Endothelial cell (in vitro differentiated cells): Measurements from ENCODE around the gene NCBP1. TPM values are rescaled to one million over a fixed set of nuclear protein-coding genes. Genes with fewer than 3 reads are reported as not detected.

Source experiments
- DNase-seq: peaks from one replicate; pipeline ENCODE4 v3.0.0; 2021; ENCODE audit warnings: low spot score
- H3K27ac Mint-ChIP-seq: one replicate; pipeline ENCODE4 v1.8.0; 2021; ENCODE audit warnings: mixed read lengths, inconsistent platforms; ENCODE audit not compliant: unreplicated experiment
- H3K27me3 Mint-ChIP-seq: one replicate; pipeline ENCODE4 v1.8.0; 2021; ENCODE audit warnings: mild to moderate bottlenecking, moderate library complexity, mixed read lengths, inconsistent platforms; ENCODE audit not compliant: unreplicated experiment
- H3K36me3 Mint-ChIP-seq: one replicate; pipeline ENCODE4 v1.8.0; 2021; ENCODE audit warnings: mild to moderate bottlenecking, low read depth, mixed read lengths, inconsistent platforms; ENCODE audit not compliant: unreplicated experiment
- H3K4me1 Mint-ChIP-seq: one replicate; pipeline ENCODE4 v1.8.0; 2021; ENCODE audit warnings: mild to moderate bottlenecking, mixed read lengths, inconsistent platforms; ENCODE audit not compliant: unreplicated experiment
- H3K4me3 Mint-ChIP-seq: one replicate; pipeline ENCODE4 v1.8.0; 2021; ENCODE audit warnings: mild to moderate bottlenecking, mixed read lengths, inconsistent platforms; ENCODE audit not compliant: unreplicated experiment
- H3K9me3 Mint-ChIP-seq: one replicate; pipeline ENCODE4 v1.8.0; 2021; ENCODE audit warnings: mixed read lengths, inconsistent platforms; ENCODE audit not compliant: unreplicated experiment
- CTCF ChIP-seq: fragments of 200-600 bp; sonication (generic); IDR thresholded peaks from one replicate; pipeline ENCODE4 v1.5.0; 2021; ENCODE audit warnings: antibody characterized with exemption; ENCODE audit not compliant: unreplicated experiment
- total RNA-seq: library from RNA; stranded (reverse); fragmentation: NEBNext Ultra II Directional; extraction: Animal tissue kit (Norgen Biotek cat#: 25700); gene quantifications from one replicate; pipeline ENCODE4 v1.2.1, GENCODE V29; 2021; ENCODE audit not compliant: unreplicated experiment

The NCBP1 gene
- total RNA-seq, 1 donor from 2014 or later, result 34.6 TPM

GRCh38 chr9:97722331-97722730, 88.7 kb downstream of the NCBP1 start:
- peaks cover 4% of the 10 kb centered on the region for H3K36me3 Mint-ChIP-seq
- no peaks in the 10 kb centered on the region for H3K4me1 Mint-ChIP-seq
- H3K4me3 Mint-ChIP-seq, result no peak overlapping the region
- DNase-seq, result no peak
- H3K27me3 Mint-ChIP-seq, result no peaks in the 10 kb centered on the region
- H3K9me3 Mint-ChIP-seq, result peaks cover 3% of the 10 kb centered on the region
- TF ChIP-seq CTCF, result no peak
- no peak overlapping the region for H3K27ac Mint-ChIP-seq

Other genes with a start within 250 kb of the NCBP1 start
- 17.5 TPM for gene TDRD7, start 221.7 kb upstream of the NCBP1 start, total RNA-seq
- 0.41 TPM for gene TMOD1, start 132.2 kb upstream of the NCBP1 start, total RNA-seq
- 17.5 TPM for gene TSTD2, start 453 bp upstream of the NCBP1 start, total RNA-seq
- gene XPA, start 63.5 kb downstream of the NCBP1 start, total RNA-seq, result 10.0 TPM
- not detected for gene FOXE1, start 219.4 kb downstream of the NCBP1 start, total RNA-seq